Neural progenitor cell (in vitro differentiated cells): ENCODE data around the gene PYDC1. TPM values are rescaled to one million over a fixed set of nuclear protein-coding genes. Genes with fewer than 3 reads are reported as not detected.

Source experiments
- DNase-seq: peaks from one replicate; pipeline ENCODE4 v3.0.0-alpha.2; 2016; ENCODE audit warnings: low spot score
- H2AFZ ChIP-seq: fragments of 200-600 bp; sonication (generic); replicated peaks from 2 replicates; pipeline ENCODE4 v1.6.1; 2016; ENCODE audit warnings: antibody characterized with exemption
- H3F3A ChIP-seq: fragments of 200-600 bp; sonication (generic); 2 replicates; pipeline ENCODE4 v1.6.1; 2016; ENCODE audit warnings: antibody characterized with exemption, low read depth
- H3K27ac ChIP-seq: fragments of 200-600 bp; sonication (generic); 2 replicates; pipeline ENCODE4 v1.5.1; 2016; ENCODE audit warnings: mild to moderate bottlenecking
- H3K27me3 ChIP-seq: fragments of 200-600 bp; sonication (generic); 2 replicates; pipeline ENCODE4 v1.6.1; 2016; ENCODE audit warnings: mild to moderate bottlenecking, moderate library complexity
- H3K36me3 ChIP-seq: fragments of 200-600 bp; sonication (generic); 2 replicates; pipeline ENCODE4 v1.5.1; 2016
- H3K4me1 ChIP-seq: fragments of 200-600 bp; sonication (generic); 2 replicates; pipeline ENCODE4 v1.6.1; 2016; ENCODE audit warnings: mixed run types
- H3K4me2 ChIP-seq: fragments of 200-600 bp; sonication (generic); 2 replicates; pipeline ENCODE4 v1.6.1; 2016
- H3K4me3 ChIP-seq: fragments of 200-600 bp; sonication (generic); 2 replicates; pipeline ENCODE4 v1.5.1; 2016
- H3K79me2 ChIP-seq: fragments of 200-600 bp; sonication (generic); 2 replicates; pipeline ENCODE4 v1.6.1; 2016; ENCODE audit warnings: low read depth
- H3K9ac ChIP-seq: fragments of 200-600 bp; sonication (generic); 2 replicates; pipeline ENCODE4 v1.6.1; 2016
- H3K9me3 ChIP-seq: fragments of 200-600 bp; sonication (generic); 2 replicates; pipeline ENCODE4 v1.5.1; 2016; ENCODE audit warnings: low read depth
- H4K20me1 ChIP-seq: fragments of 200-600 bp; sonication (generic); 2 replicates; pipeline ENCODE4 v1.6.1; 2016; ENCODE audit warnings: low read depth
- H3K27ac Mint-ChIP-seq: 3 replicates; pipeline ENCODE4 v1.8.0; 2021; ENCODE audit warnings: mixed read lengths
- H3K27me3 Mint-ChIP-seq: 2 replicates; pipeline ENCODE4 v1.8.0; 2022; ENCODE audit warnings: low read depth, mild to moderate bottlenecking, inconsistent platforms, moderate library complexity, mixed read lengths; ENCODE audit not compliant: insufficient read depth
- H3K36me3 Mint-ChIP-seq: 3 replicates; pipeline ENCODE4 v1.8.0; 2021; ENCODE audit warnings: mixed read lengths
- H3K4me1 Mint-ChIP-seq: 3 replicates; pipeline ENCODE4 v1.8.0; 2021; ENCODE audit warnings: mixed read lengths
- H3K4me3 Mint-ChIP-seq: 3 replicates; pipeline ENCODE4 v1.8.0; 2021; ENCODE audit warnings: mild to moderate bottlenecking, moderate library complexity, mixed read lengths
- H3K9me3 Mint-ChIP-seq: 3 replicates; pipeline ENCODE4 v1.8.0; 2020; ENCODE audit warnings: mixed read lengths
- EZH2 ChIP-seq: fragments of 200-600 bp; sonication (generic); IDR thresholded peaks from 2 replicates; pipeline ENCODE4 v1.6.1; 2017; ENCODE audit warnings: antibody characterized with exemption, mild to moderate bottlenecking, moderate library complexity
- EZH2phosphoT487 ChIP-seq: fragments of 200-600 bp; sonication (generic); IDR thresholded peaks from 2 replicates; pipeline ENCODE4 v1.6.1; 2017; ENCODE audit warnings: antibody characterized with exemption
- total RNA-seq: library from RNA; depleted of rRNA; stranded (reverse); fragments of >200 nt; gene quantifications from 2 replicates; pipeline ENCODE4 v1.2.3, GENCODE V29; 2015; ENCODE audit warnings: low replicate concordance
- TF ChIP-seq, protein P1 (sequence below): fragments of 200-600 bp; sonication (generic); IDR thresholded peaks from 2 replicates; pipeline ENCODE4 v1.5.1; 2017; ENCODE audit warnings: antibody characterized with exemption, mild to moderate bottlenecking

PYDC1 gene
- total RNA-seq, 1 donor from 2014 or later = not detected

DNA sequence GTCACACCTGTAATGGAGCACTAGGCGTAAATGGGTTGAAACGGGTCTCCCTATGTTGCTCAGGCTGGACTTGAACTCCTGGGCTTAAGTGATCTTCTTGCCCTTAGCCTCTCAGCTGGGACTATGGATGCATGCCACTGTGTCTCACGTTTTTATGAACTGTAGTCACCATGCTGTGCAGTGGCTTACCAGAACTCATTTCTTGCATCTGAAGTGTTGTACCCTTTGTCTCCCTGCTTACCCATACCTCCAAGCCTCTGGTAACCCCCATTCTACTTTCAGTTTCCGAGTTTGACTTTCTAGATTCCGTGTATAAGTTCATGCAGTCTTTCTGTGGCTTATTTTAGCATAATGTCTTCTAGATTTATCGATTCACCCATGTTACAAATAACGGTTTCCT, 22.0 kb downstream of the PYDC1 start:
- H3K9ac ChIP-seq = no peak overlapping the region
- peaks cover 95% of the 10 kb centered on the region for H4K20me1 ChIP-seq
- no peak overlapping the region for H3K4me2 ChIP-seq
- no peak overlapping the region for H2AFZ ChIP-seq
- Mint-ChIP-seq H3K4me3 (no peak overlapping the region), H3K27me3 (peaks cover 15% of the 10 kb centered on the region), H3K36me3 (peaks cover 56% of the 10 kb centered on the region), H3K27ac (no peak overlapping the region), H3K4me1 (no peaks in the 10 kb centered on the region), H3K9me3 (no peaks in the 10 kb centered on the region)
- H3F3A ChIP-seq = peaks cover 94% of the 10 kb centered on the region
- no peak overlapping the region for H3K4me3 ChIP-seq
- H3K79me2 ChIP-seq = peaks cover 28% of the 10 kb centered on the region
- no peak for DNase-seq
- H3K27me3 ChIP-seq = no peaks in the 10 kb centered on the region
- H3K4me1 ChIP-seq = no peaks in the 10 kb centered on the region
- TF ChIP-seq, protein P1, sequence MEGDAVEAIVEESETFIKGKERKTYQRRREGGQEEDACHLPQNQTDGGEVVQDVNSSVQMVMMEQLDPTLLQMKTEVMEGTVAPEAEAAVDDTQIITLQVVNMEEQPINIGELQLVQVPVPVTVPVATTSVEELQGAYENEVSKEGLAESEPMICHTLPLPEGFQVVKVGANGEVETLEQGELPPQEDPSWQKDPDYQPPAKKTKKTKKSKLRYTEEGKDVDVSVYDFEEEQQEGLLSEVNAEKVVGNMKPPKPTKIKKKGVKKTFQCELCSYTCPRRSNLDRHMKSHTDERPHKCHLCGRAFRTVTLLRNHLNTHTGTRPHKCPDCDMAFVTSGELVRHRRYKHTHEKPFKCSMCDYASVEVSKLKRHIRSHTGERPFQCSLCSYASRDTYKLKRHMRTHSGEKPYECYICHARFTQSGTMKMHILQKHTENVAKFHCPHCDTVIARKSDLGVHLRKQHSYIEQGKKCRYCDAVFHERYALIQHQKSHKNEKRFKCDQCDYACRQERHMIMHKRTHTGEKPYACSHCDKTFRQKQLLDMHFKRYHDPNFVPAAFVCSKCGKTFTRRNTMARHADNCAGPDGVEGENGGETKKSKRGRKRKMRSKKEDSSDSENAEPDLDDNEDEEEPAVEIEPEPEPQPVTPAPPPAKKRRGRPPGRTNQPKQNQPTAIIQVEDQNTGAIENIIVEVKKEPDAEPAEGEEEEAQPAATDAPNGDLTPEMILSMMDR = no peak
- TF ChIP-seq EZH2phosphoT487 (no peak), EZH2 (no peak)
- peaks cover 9% of the 10 kb centered on the region for H3K36me3 ChIP-seq
- H3K9me3 ChIP-seq = no peaks in the 10 kb centered on the region
- H3K27ac ChIP-seq = no peak overlapping the region

DNA sequence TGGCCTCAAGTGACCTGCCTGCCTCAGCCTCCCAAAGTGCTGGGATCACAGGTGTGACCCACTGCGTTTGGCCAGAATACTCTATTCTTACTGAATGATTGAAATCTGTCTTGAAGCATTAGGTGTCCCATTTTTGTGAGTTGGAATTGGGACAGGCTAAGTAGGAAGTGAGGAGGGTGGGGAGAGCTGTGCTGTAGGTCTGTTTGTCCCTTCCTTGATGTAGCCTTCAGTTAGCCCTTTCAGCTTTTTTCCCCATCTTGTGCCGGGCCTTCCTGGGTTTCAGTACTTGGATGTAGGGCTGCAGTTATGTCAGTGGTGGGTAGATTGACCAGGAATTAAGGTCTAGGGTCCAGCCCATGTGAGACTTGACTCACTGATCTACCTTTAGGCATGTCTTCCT, 23.1 kb downstream of the PYDC1 start:
- Histone ChIP-seq H3K36me3 (peaks cover 19% of the 10 kb centered on the region), H3K9ac (no peak overlapping the region), H3K9me3 (no peaks in the 10 kb centered on the region), H3K4me2 (no peak overlapping the region), H3K27me3 (no peaks in the 10 kb centered on the region), H3K27ac (no peak overlapping the region), H3K4me1 (no peaks in the 10 kb centered on the region), H3K4me3 (no peak overlapping the region), H2AFZ (no peak overlapping the region), H3K79me2 (peaks cover 38% of the 10 kb centered on the region), H4K20me1 (peaks cover 95% of the 10 kb centered on the region), H3F3A (peaks cover 94% of the 10 kb centered on the region)
- no peak for DNase-seq
- Mint-ChIP-seq H3K36me3 (peaks cover 57% of the 10 kb centered on the region), H3K4me1 (no peaks in the 10 kb centered on the region), H3K9me3 (no peaks in the 10 kb centered on the region), H3K27me3 (peaks cover 15% of the 10 kb centered on the region), H3K4me3 (no peak overlapping the region), H3K27ac (peak overlapping the region; percentile 86)
- no peak for TF ChIP-seq EZH2phosphoT487

DNA sequence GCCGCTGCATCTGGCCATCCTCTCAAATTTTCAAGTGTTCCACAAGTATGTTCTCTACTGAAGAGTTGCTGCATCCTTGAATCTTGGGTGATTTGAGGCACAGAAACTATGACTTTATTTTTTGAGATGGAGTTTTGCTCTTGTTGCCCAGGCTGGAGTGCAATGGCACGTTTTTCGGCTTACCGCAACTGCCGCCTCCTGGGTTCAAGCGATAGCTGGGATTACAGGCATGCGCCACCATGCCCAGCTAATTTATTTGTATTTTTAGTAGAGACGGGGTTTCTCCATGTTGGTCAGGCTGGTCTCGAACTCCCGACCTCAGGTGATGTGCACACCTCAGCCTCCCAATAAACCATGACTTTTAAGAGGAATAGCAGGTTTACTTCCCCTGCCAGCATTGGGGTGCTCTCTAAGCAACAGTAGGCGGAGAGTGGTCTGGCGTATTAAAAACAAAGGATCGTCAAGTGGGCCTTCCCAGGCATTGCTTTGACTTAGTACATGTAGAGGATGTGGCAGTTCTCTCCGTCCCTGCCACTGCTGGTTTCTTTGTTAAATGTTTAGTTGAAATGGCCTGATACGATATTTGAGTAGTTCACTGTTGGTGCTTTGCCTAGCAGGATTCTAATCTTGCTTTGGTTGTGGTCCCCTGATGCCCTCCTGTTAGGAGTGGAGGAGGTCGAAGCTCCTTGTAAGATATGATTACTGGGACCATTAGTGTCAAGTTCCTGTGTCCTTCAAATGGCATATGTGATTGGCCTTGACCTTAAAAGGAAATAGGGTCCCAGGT, 23.9 kb downstream of the PYDC1 start:
- H3K4me1 ChIP-seq = no peaks in the 10 kb centered on the region
- H3K4me3 ChIP-seq = no peak overlapping the region
- no peak overlapping the region for H2AFZ ChIP-seq
- TF ChIP-seq EZH2 = no peak
- no peak for TF ChIP-seq EZH2phosphoT487
- TF ChIP-seq, protein P1 = no peak
- no peak overlapping the region for H3K9ac ChIP-seq
- H3K4me3 Mint-ChIP-seq = no peak overlapping the region
- peaks cover 47% of the 10 kb centered on the region for H3K79me2 ChIP-seq
- no peaks in the 10 kb centered on the region for H3K9me3 ChIP-seq
- no peak overlapping the region for H3K27ac Mint-ChIP-seq
- H3K4me2 ChIP-seq = no peak overlapping the region
- no peaks in the 10 kb centered on the region for H3K27me3 ChIP-seq
- peaks cover 21% of the 10 kb centered on the region for H3K36me3 ChIP-seq
- H3K27ac ChIP-seq = no peak overlapping the region
- H4K20me1 ChIP-seq = peaks cover 95% of the 10 kb centered on the region
- peaks cover 60% of the 10 kb centered on the region for H3K36me3 Mint-ChIP-seq
- no peaks in the 10 kb centered on the region for H3K9me3 Mint-ChIP-seq
- peaks cover 12% of the 10 kb centered on the region for H3K27me3 Mint-ChIP-seq
- no peaks in the 10 kb centered on the region for H3K4me1 Mint-ChIP-seq
- no peak for DNase-seq
- peaks cover 95% of the 10 kb centered on the region for H3F3A ChIP-seq
